NCI-H1105 (cell line): ENCODE results near the gene TRIP10.
"Not testable (repeated sequence)": the region's sequence is repeated elsewhere in the genome, so short reads cannot be mapped to it uniquely, and the experiment has no call there.

Experiments used
- DNase-seq: peaks from one replicate; lab custom pipeline; 2025; lab: John Stamatoyannopoulos, UW

The TRIP10 gene, protein sequence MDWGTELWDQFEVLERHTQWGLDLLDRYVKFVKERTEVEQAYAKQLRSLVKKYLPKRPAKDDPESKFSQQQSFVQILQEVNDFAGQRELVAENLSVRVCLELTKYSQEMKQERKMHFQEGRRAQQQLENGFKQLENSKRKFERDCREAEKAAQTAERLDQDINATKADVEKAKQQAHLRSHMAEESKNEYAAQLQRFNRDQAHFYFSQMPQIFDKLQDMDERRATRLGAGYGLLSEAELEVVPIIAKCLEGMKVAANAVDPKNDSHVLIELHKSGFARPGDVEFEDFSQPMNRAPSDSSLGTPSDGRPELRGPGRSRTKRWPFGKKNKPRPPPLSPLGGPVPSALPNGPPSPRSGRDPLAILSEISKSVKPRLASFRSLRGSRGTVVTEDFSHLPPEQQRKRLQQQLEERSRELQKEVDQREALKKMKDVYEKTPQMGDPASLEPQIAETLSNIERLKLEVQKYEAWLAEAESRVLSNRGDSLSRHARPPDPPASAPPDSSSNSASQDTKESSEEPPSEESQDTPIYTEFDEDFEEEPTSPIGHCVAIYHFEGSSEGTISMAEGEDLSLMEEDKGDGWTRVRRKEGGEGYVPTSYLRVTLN

DNA sequence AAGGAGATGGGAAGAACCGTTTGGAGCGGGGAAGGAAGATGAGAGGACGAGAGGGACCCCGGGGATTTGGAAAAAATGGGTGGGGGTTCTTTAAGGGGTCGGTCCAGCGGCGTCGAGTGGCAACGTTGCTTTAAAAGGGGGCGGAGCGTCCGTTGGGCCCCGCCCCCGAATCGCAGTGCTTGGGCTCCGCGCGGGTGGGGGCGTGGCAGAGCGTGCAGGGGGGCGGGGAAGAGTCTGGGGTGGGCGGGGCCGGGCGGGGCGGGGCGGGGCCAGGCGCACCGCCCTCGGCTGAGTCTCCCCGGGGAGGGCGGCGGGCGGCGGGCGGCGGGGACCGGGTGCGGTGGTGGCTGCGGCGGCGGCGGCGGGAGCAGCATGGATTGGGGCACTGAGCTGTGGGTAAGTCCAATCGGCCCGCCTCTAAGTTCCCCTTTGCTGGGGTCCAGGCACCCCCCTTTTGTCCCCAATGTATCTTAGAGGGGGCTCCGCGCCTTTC is at the start of gene TRIP10:
TSS of gene TRIP10 (plus strand) at position 291 of the 493 bp plus-strand sequence. CDS start at position 373, 82 bp downstream.
- no peak for DNase-seq

DNA sequence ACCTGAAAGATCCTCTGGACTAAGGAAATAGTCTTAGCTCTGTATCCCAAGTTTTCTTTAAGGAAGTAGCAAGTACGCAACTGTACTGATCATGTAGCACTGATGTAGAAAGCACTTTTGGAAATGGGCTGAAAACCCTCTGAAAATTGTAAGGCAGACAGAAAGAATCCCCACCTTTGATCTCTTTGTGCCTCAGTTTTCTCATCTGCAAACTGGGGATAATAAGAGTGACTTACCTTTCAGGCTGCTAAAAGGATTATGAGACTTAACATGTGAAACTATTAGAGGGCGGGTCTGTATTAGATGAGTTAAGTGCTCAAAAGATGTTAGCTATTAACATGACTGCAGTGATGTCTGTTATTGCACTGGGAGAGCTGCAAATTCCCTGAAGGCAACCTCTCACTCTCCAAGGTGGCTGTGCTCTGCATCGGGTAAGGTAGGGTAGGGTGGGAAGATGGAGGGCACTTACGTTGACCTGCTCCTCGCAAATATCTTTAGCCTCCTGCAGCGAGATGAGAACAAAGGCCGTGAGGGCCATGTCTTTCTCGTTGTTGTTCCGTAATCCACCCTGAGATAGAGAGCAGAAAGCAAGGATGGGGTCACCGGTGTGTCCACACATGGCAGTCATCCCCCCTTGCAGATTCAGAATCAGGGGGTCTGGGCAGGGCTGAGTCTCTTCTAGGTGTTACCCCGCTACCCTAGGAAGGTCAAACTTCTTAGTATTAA is 49.2 kb upstream of the TRIP10 start:
- no peak for DNase-seq

DNA sequence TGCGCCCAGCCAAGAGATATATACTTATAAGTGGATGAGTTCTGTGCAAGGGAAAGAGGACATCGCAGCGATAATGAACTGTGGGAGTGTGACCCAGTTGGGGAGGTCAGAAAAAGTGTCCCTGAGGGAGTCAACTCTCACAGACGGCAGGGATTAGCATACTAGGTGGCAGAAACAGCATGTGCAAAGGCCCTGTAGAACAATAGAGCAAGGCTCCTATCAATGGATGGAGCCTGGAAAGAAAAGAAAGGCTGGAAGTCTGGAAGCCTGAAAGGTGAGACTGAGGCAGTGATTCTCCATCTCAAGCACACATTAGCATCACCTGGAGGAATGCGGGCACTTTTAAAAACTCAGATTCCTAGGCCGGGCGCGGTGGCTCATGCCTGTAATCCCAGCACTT is 48.1 kb upstream of the TRIP10 start:
- no peak for DNase-seq

DNA sequence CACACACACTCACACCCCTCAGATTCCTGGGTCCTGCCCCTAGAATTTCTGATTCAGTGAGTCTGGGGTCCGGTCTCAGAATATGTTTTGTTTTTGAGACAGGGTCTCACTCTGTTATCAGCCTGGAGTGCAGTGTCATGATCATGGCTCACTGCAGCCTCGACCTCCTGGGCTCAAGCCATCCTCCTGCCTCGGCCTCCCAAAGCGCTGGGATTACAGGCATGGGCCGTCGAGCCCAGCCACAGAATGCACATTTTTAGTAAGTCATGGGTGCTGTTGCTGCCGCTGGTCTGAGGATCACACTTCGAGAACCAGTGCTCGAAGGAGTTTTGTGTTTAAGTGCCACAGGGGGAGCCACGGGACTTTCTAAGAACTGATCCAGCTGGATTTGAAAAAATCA is 47.5 kb upstream of the TRIP10 start:
- DNase-seq, result no peak

DNA sequence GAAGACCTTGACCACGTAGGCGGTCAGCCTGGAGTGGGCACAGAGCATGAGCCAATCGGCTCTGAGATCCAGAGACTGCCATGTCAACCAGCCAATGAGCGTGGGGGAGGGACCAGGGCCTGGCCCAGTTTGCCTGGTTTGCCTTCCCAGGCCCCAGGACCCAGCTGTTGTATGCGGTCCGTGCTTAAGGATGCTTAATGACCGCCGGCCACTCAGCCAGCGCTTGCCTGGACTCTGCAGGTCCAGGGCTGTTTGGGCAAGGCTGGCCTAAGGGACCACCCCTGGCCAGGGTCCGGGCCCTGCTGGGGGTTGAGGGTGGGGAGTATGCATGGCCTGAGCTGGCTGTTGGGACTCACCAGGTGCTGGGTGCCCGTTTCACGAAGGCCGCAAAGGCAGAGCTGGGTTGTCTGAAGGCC is 46.4 kb upstream of the TRIP10 start:
- no peak for DNase-seq

DNA sequence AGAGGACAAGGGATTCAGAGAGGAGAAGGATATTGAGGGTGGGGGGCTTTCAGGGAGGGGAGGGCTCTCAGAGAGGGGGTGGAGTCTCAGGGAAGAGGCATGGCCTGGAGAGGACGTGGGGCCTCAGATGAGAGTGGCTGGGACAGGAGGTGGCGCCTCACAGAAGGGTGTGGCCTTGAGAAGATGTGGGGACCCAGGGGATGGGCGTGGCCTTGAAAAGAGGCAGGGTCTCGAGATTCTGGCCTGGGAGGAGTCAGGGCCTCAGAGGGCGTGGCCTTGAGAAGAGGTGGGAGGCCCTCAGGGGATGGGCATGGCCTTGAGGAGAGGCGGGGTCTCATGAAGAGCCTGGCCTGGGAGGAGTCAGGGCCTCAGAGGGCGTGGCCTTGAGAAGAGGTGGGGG is 45.8 kb upstream of the TRIP10 start:
- DNase-seq, result no peak

DNA sequence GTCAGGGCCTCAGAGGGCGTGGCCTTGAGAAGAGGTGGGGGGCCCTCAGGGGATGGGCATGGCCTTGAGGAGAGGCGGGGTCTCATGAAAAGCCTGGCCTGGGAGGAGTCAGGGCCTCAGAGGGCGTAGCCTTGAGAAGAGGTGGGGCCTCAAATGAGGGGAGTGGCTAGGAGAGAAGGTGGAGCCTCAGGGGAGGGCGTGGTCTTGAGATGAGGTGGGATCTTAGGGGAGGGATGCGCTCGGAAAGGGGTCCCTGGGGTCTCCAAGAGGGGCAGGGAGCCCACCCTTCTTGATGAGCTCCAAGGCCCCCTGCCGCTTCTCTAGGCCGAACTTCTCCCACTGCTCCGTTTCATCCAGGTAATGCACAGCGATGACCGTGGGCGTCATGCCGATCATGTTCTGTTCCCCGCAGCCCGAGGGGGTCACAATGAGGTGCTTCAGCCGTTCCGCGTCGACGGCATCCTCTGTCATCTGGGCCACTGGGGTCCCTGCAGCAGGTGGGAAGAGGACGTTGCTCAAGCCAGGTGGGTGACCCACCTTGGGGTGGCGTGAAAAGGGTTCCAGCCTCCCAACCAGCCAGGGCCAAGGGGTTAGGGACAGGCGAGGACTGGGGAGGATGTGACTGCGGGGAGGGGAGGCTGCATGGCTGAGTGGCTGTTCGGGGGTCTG is 45.2 kb upstream of the TRIP10 start:
- no peak for DNase-seq

DNA sequence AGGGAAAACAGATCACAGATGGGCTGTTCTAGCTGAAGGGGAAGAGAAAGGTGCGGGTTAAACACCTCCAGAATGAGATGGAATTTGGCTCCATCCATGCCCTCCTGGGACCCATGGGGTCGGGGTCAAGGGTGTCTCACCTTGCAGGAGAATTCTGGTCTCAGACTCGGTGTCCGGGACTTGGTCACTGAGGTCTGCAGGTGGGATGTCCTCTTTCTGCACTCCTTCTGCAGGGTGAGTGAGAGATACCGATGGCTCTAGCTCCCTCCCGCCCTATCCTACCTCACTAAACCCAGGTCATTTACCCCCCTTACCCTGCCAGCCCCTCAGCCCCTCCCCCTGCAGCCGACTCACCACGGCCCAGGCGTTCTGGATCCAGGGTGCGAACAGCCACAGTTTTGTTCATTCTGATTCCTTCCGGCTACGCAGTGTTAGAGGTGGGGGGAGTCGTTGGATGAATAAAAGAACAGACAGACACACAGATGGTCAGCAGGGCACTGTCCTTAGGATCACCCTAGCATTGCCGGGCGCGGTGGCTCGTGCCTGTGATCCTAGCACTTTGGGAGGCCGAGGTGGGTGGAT is 43.1 kb upstream of the TRIP10 start:
- no peak for DNase-seq

DNA sequence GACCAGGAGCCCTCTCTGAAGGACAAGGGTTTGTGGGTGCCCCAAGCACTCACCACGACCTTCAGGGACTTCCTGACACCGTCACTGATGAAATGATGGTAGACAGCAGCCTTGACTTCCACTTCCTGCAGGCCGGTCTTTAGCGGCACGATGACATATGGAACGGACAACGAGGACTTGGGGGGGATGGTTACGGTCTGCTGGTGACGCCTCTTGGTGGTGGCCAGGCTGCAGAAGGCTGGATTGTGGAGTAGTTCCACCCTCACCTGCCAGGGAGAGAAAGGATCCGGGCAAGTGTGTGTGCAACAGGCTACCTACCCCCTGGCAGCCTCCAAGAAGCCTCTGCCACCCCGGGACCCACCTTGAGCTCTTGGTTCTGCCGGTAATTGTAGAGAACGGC is 42.2 kb upstream of the TRIP10 start:
- DNase-seq, result no peak

DNA sequence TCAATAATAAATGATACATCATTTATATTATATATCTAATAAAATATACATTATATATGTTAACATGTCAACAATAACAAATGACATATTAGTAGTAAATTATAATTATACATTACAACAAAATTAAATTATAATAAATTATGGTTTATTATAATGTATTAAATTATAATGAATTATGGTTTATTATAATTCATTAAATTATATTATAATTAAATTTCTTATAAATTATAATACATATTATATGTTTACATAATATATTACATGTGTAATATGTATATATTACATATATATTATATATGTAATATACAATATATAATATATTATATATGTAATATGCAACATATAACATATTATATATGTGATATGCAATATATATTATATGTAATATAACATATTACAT is 39.5 kb upstream of the TRIP10 start:
- no peak for DNase-seq

DNA sequence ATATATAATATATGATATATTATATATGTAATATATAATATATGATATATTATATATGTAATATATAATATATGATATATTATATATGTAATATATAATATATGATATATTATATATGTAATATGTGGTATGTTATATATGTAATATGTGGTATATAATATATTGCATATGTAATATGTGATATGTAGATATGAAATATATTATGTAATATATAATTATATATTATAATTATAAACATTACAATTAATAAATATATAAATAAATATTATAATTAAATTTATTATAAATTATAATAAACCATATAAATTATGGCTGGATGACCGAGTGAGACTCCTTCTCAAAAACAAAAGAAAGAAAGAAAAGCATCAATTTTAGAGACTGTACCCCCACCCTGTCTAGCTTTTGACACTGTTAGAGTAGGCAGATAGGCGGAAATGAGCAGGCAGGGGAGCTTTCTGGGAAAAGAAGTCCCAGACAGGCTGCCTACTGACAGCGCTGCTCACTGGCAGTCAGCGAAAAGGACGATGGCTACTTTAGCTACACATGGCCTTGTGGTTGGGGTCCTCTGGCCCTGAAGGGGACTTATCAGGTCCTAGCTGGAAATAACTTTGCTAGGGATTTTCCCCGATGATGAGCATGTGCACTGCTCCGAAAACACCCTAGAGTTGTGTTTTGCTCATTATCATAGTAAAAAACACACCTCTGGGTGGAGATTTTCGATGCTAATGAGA is 38.7 kb upstream of the TRIP10 start:
- DNase-seq, result no peak

DNA sequence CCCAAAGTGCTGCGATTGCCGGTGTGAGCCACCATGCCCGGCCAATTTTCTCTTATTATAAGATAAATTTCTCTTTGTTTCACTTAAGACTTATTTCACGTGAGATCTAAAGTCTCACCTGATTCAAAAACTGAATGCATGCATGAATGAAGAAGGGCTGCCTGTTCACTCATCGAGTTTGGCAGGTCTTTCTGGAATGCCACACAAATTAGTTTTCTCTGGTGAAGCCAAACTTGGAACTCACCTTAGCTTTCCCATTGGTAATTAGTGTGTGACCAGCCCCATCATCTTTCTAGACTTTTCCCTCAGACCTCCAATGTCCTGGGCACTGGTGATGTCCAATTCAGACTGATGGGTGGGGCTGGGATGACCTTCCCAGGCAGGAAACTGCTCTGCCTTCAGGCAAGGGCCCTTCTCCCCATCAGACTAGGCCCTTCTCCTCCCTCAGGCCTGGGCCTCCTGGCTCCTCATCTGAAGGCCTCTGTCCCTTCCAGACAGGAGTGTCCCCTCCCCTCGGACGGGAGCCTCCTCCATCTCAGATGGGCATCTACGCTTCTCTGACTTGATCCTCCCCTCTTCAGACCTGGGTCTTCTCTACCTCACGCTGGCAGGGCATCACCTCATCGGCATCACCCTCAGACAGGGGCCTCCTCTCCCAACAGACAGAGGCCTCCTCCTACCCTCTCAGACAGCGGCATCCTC is 33.4 kb upstream of the TRIP10 start:
- no peak for DNase-seq

DNA sequence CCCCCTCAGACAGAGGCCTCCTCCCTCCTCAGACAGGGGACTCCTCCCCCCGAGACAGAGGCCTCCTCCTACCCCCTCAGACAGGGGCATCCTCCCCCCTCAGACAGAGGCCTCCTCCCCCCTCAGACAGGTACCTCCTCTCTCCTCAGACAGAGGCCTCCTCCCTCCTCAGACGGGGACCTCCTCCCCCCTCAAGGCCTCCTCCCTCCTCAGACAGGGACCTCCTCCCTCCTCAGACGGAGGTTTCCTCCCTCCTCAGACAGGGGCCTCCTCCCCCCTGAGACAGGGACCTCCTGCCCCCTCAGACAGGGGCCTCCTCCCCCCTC is 32.9 kb upstream of the TRIP10 start:
- DNase-seq, result no peak

DNA sequence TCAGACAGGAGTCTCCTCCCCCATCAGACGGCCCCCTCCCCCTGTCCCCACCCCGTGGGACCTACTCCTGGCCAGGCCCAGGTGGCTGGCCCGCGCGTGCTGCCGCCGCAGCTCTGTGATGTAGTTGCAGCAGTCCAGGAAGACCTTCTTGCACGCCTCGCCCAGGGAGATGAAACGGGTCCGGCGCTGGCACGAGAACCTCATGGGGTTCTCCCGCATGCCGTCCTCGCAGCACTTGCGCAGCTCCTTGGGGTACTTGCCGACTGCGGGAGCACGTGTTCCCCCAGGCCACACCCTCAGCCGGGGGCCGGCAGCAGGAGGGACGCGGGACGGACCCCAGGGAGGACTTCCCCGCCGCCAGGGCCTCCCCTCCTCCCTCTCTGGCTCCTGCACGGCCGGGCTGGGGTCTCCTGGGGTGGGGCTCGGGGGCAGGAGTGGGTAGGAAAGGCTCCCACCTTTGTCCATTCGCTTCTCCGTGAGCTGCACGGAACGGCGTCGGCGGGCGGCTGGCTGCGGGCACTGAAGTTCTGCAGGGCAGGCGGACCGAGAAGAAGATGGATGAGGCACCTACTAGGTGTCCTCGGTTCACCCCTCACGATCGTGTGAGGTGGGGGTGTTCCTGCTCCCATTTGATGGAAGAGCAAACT is 32.3 kb upstream of the TRIP10 start:
- DNase-seq, result no peak

DNA sequence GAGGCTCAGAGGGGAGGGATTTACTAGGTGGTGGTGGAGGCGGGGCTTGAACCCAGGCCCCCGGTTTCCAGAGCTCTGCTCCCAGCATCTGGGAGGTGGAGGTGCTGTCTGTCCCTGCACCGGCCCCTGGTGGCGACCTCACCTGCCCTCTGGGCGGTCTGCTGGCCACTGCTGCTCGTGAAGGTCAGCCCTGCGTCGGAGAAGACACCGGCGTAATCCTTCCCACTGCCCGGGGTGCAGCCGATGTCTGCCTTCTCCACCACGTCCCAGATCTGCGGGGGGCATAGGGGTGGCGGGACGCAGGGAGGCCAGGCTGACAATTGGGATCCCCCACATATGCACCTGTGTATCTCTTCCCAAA is 31.8 kb upstream of the TRIP10 start:
- DNase-seq, result no peak

DNA sequence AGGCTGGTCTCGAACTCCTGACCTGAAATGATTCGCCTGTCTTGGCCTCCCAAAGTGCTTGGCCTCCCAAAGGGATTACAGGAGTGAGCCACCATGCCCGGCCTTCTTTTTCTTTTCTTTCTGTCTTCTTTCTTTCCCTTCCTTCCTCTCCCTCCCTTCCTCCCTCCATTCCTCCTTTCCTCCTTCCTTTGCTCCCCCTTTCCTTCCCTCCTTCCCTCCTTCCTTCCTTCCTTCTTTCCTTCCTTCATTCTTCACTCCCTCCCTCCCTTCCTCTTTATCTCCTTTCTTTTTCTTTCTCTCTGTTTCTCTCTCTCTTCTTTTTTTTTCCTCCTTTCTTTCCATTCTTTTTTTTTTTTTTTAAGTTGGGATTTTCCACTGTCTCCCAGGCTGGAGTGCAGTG is 31.1 kb upstream of the TRIP10 start:
- no peak for DNase-seq

DNA sequence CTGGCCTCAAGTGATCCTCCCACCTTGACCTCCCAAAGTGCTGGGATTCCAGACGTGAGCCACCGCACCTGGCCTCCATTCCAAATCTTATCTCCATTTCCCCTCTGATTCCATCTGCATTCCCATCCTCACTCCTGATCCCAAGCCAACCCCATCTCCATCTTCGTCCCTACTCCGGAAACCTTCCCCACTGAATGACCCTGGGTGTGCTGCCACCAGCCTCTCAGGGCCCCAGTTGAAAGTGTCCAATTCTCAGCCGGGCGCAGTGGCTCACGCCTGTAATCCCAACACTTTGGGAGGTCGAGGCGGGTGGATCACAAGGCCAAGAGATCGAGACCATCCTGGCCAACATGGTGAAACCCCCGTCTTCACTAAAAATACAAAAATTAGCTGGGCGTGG is 30.6 kb upstream of the TRIP10 start:
- not testable (repeated sequence) for DNase-seq

DNA sequence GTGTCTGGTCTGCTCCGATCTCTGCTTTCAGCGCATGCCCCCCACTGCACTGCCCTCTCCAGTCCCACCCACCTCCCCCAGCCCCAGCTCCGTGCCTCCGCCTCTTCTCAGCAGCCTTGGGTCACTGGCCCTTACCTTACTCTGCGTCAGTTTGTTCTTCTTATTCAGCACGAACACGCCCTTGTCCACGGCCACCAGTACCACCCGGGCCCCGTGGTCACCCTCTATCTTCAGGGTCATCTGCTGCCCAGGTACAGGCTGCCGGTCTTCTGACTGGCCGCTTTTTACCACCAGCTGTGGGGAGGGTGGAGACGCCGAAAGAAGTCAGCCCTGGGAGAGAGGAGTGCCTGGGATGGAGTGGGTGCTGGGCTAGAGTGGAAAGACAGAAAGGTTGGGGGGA is 29.9 kb upstream of the TRIP10 start:
- DNase-seq, result no peak

DNA sequence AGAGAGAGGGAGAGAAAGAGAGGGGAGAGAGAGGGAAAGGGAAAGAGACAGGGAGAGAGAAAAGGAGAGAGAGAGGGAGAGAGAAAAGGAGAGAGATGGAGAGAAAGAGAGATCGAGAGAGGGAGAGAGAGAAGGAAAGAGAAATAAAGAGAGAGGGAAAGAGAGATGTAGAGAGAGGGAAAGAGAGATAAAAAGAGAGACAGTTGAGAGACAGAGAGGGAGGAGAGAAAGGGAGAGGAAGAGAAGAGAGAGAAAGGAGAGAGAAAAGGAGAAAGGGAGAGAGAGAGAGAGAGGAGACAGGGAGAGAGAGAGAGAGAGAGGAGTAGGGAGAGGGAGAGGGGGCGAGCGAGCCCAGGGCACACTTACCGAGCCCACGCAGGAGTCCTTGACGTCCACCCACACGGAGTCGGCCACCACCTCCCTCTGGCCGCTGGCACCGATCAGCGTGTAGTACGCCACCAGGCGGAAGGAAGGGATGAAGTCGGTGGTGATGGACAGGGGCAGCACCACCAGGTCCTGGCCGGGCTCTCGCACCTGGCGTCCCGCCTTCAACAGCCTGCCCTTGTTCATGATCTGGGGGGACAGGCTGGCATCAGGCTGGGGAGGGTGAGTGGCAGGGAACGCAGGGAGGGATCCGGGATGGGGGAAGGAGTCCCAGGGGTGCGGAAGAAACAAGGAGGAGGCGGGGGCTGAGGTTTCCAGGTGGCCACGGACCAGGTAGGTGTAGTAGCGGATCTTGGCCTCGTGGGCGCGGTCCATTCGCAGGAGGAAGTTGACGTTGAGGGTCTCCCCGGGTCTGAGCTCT is 29.0 kb upstream of the TRIP10 start:
- DNase-seq, result no peak

DNA sequence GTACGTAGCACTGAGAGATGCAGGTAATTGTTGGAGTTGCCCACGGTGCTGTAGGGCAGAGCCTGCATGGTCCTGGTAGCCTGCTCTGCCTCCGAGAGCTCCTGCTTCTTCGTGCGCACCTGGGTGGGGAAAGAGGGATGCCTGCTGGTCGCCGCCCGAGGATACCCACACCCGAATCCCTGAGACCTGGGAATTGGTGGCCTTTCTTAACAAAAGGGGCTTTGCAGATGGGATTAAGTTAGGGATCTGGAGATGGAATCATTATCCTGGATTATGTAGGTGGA is 28.5 kb upstream of the TRIP10 start:
- no peak for DNase-seq
